ENCODE data around the gene SVBP. TPM values are rescaled to one million over a fixed set of nuclear protein-coding genes. Genes with fewer than 3 reads are reported as not detected.

SVBP gene
- total and polyA plus RNA-seq, 2 of the 8 experiments (the other 6 are each of a cell fraction or from before 2014, with no cell fraction given), result 29.7 to 30.2 TPM

GRCh38 chr1:42860339-42861013, 43.3 kb upstream of the SVBP start:
- Histone ChIP-seq H3K23me2 (ENCODE audit: low read depth, low read length) (peaks cover 2% of the 10 kb centered on the region; the same call in 1 of the 2 replicates), H3K23ac (ENCODE audit: insufficient read length) (no peak overlapping the region), H2BK20ac (ENCODE audit: low read length) (no peak overlapping the region), H3K4me1 (replicated peaks in 1 of 4; ENCODE audit: control insufficient read depth in 3 of 4, insufficient read depth in 4 of 4, low read length in 3 of 4) (no peaks in the 10 kb centered on the region), H3K79me1 (ENCODE audit: low read depth, low read length) (no peaks in the 10 kb centered on the region), H2BK15ac (ENCODE audit: low read length) (no peak overlapping the region), H2BK12ac (ENCODE audit: low read depth, low read length) (no peak overlapping the region), H3K4ac (replicated peaks; ENCODE audit: insufficient read length, low read depth, low read length) (no peak overlapping the region), H3K56ac (replicated peaks; ENCODE audit: insufficient read length, low read depth, low read length) (no peak overlapping the region), H3K4me3 (ENCODE audit: extremely low read depth in 1 of 4, insufficient read depth in 2 of 4, low read depth in 3 of 4, low read length in 4 of 4) (no peak overlapping the region), H4K91ac (replicated peaks; ENCODE audit: insufficient read length, low read length) (no peak overlapping the region), H3K27me3 (replicated peaks in 1 of 4; ENCODE audit: control insufficient read depth in 3 of 4, extremely low read depth in 1 of 4, insufficient read depth in 3 of 4, low read length in 3 of 4) (no peaks in the 10 kb centered on the region), H2BK120ac (replicated peaks; ENCODE audit: low read depth, low read length) (no peak overlapping the region), H3K4me2 (ENCODE audit: insufficient read depth in 1 of 2, low read depth in 2 of 2, low read length in 2 of 2) (no peak overlapping the region), H4K5ac (ENCODE audit: insufficient read length, low read depth, low read length) (no peak overlapping the region), H3K18ac (ENCODE audit: extremely low read depth, low read length) (no peak overlapping the region), H3K9ac (replicated peaks in 1 of 4; ENCODE audit: extremely low read depth in 1 of 4, low read depth in 3 of 4, low read length in 3 of 4) (no peak overlapping the region), H4K20me1 (replicated peaks in 1 of 2; ENCODE audit: control insufficient read depth in 1 of 2, insufficient read depth in 2 of 2, low read length in 2 of 2) (no peaks in the 10 kb centered on the region), H2AFZ (ENCODE audit: low read length) (no peak overlapping the region), H3K9me3 (ENCODE audit: insufficient read depth in 2 of 2, low read depth in 1 of 2, low read length in 1 of 2) (peaks cover 0 to 10% of the 10 kb centered on the region in 2 experiments; a peak in 1 of 4 replicates), H3K27ac (ENCODE audit: low read depth, low read length) (no peak overlapping the region), H4K8ac (ENCODE audit: extremely low read depth, insufficient read depth, low read length) (no peak overlapping the region), H2BK5ac (ENCODE audit: low read depth, low read length) (no peak overlapping the region), H3K14ac (ENCODE audit: insufficient read length) (no peak overlapping the region), H2AK5ac (ENCODE audit: low read depth, low read length) (no peak overlapping the region), H3K36me3 (ENCODE audit: control insufficient read depth in 2 of 4, insufficient read depth in 4 of 4, low read length in 3 of 4) (no peaks in the 10 kb centered on the region), H3K79me2 (ENCODE audit: control insufficient read depth in 1 of 2, insufficient read depth in 2 of 2, low read length in 2 of 2) (no peaks in the 10 kb centered on the region)
- ChIA-PET CTCF (ENCODE audit: partially characterized antibody) (interaction anchor here (0.9 kb wide), 1 partner anchor 214 kb away, joined by 3 read pairs; no protein-coding TSS in a partner anchor), POLR2A (ENCODE audit: partially characterized antibody) (interaction anchor here (1.1 kb wide), 1 partner anchor 9 kb away, joined by 3 read pairs; no protein-coding TSS in a partner anchor)
- TF ChIP-seq CTCF (IDR thresholded peaks at IDR 0.05; ENCODE audit: control extremely low read depth in 1 of 3, insufficient read depth in 1 of 3, low read depth in 1 of 3, low read length in 3 of 3), result peak in 1 of 3 experiments; percentile 13; a peak in 2 of 4 replicates
- no peak for TF ChIP-seq HDAC2 (IDR thresholded peaks at IDR 0.05; ENCODE audit: borderline replicate concordance in 1 of 2, low read depth in 2 of 2, low read length in 2 of 2)
- 64% methylated on average over 4 of the region's 4 CpGs; no CpG with 5 or more reads in 1 of the 2 experiments for WGBS, 2 experiments (ENCODE audit: extremely low coverage in 1 of 2, insufficient coverage in 1 of 2, insufficient read length in 1 of 2, insufficient replicate concordance in 2 of 2, low coverage in 1 of 2, low lambda C conversion rate in 2 of 2, missing lambda C conversion rate in 1 of 2)
- no peak for FAIRE-seq
- DNase-seq (ENCODE audit: low read depth in 1 of 2, low spot score in 2 of 2), result no peak

Data from H1 (cell line).